ENCODE measurements around the gene F13A1. TPM values are rescaled to one million over a fixed set of nuclear protein-coding genes. Genes with fewer than 3 reads are reported as not detected.

Gene F13A1
- 10 to 100 TPM in 1 of 3 donors, 1 to 10 TPM in 2; 1.7 to 16.0 (median 2.1) TPM for polyA plus RNA-seq

DNA sequence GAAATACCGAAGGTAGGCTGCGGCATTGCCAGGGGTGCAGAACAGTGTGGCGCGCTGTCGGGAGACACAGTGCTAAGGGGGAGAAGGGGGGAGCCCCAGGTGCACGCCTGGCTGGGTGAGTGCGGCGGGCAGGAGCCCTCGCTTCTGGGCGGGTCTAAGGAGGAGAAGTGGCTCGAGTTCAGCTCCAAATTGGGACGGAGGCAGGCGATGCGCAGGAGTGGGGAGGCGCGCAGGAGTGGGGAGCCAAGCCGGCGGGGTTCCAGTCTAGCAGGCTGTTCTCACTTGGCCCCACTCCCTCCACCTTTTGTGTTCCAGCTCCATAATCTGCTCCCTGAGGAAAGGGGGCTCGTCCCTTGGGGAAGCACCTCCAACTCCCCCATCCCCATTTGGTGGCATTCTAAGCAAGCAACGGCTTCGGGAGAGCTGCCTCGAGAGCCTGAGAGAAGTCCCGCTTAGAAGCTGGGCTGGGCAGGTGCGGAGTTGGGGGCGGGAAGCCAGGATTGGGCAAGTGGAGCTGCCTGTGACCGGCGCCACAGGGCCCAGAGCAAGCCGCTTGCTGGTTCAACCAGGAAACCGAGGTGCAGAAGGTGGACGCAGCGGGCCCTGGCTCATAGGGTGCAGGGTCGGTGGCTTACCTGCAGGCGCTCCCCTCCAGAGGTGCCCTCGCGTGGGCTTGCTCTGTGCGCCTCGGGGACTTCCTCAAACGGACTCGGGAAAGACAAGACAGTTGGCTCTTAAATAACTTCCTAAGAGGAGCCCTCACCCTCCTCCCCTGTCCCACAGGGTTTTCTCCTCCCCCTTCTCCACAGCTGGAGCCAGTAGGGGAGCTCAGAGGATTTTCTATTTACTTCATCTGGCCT is at the start of gene F13A1:
Gene F13A1 (minus strand): TSS at position 711 of the 860 bp plus-strand sequence. CDS start 1,998 bp downstream, outside the sequence.
- Mint-ChIP-seq H3K36me3 (no peaks in the 10 kb centered on the region), H3K9me3 (no peaks in the 10 kb centered on the region), H3K27me3 (ENCODE audit: low read depth in 3 of 3) (peaks cover 8 to 43% (median 8%) of the 10 kb centered on the region in 3 donors), H3K27ac (no peak within 1 kb of the TSS), H3K4me1 (no peaks in the 10 kb centered on the region), H3K4me3 (no peak within 1 kb of the TSS)
- no peak for DNase-seq

DNA sequence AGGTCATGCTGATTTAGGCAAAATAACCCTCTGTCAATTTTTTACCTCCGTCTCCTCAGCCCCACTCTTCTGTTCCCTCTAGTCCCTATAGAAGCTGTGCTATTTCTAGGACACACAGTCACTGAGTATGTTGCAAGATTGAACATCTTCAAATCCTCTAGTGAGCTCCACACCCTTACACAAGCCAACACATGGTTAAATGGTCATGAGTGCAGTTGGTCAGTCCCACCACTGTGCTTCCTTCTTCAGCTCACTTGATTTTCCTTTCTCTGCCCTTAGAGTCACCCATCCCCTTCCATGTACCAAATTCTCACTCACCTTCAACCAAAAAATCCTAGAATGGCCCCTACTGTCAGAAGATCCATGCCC is 48.2 kb upstream of the F13A1 start:
- DNase-seq = no peak
- Mint-ChIP-seq H3K27me3 (ENCODE audit: low read depth in 3 of 3) (peaks cover 0 to 3% (median 2%) of the 10 kb centered on the region in 3 donors), H3K36me3 (no peaks in the 10 kb centered on the region), H3K27ac (no peak overlapping the region), H3K4me1 (no peaks in the 10 kb centered on the region), H3K9me3 (peaks cover 0 to 2% (median 0%) of the 10 kb centered on the region in 6 donors), H3K4me3 (no peak overlapping the region)

DNA sequence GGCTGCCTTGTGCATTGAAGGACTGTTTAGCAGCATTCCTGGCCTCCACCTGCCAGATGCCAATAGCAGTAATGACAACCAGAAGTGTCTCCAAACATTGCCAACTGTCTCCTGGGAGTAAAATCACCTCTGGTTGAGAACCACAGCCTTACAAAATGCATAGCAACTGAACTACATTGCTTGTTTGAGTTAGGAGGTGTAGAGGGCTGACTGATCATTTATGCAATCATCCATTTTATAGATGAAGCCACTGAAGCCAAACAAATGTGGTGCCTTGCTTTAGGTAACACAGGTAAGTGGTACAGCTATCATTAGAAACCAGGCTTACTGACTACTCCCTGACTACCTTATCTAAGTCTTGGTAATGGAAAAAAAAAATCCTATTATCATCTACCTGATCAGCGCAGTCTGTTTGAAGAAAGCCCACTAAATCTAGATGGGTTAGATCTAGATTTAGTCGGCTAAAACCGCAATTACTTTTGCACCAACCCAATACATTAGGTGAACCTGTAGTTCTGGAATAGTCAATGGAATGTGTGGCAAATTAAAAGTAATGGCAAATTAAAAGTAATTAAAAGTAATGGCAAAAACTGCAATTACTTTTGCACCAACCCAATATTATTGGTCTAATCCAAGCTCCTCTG is 47.7 kb upstream of the F13A1 start:
- Mint-ChIP-seq H3K27me3 (ENCODE audit: low read depth in 3 of 3) (peaks cover 0 to 3% (median 2%) of the 10 kb centered on the region in 3 donors), H3K4me3 (no peak overlapping the region), H3K36me3 (no peaks in the 10 kb centered on the region), H3K4me1 (no peaks in the 10 kb centered on the region), H3K27ac (no peak overlapping the region), H3K9me3 (peaks cover 0 to 2% (median 0%) of the 10 kb centered on the region in 6 donors)
- no peak for DNase-seq

DNA sequence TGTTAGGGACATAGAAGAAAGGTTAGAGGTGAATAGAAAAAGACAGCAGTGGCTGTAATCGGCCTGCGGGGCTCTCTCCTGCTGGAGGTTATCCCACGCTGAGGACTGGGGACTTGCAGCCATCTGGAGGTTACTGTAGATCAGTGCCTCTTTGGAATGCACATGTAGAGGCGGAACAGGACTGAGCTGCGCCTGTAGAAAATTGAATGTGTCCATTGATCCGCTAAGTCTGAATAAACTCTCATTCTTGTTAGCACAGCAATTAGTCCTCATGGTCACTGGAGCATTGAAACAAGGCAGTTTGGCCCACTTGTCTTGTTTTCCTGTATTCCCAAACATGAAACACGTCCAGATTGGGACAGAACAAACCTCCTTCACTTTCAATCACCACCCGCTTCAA is 46.3 kb upstream of the F13A1 start:
- Mint-ChIP-seq H3K27me3 (ENCODE audit: low read depth in 3 of 3) (peaks cover 0 to 3% (median 2%) of the 10 kb centered on the region in 3 donors), H3K9me3 (peaks cover 0 to 2% (median 0%) of the 10 kb centered on the region in 6 donors)

DNA sequence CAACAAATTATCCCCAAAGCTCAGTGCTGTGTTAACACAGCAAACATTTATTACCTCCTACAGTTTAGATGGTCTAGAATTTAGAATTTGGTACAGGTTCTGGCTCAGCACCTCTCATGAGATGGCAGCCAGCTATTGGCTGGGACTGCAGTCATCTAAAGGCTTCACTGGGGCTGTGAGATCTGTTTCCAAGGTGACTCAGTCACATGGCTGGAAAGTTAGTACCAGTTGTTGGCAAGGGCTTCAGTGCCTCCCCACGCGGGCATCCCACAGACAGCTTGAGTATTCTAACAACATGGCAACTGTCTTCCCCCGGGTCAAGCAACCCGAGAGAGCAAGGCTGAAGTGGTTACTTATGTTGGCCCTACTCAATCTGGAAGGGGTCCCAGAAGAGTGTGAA is 44.8 kb upstream of the F13A1 start:
- Mint-ChIP-seq H3K9me3 (peaks cover 0 to 2% (median 0%) of the 10 kb centered on the region in 6 donors), H3K27me3 (ENCODE audit: low read depth in 3 of 3) (peaks cover 0 to 2% (median 0%) of the 10 kb centered on the region in 3 donors), H3K4me1 (no peaks in the 10 kb centered on the region), H3K4me3 (no peak overlapping the region), H3K36me3 (no peaks in the 10 kb centered on the region), H3K27ac (no peak overlapping the region)
- no peak for DNase-seq

More for the DNA sequence above, 46.3 kb upstream of the F13A1 start:
- Mint-ChIP-seq H3K36me3 (no peaks in the 10 kb centered on the region), H3K4me1 (no peaks in the 10 kb centered on the region), H3K27ac (no peak overlapping the region), H3K4me3 (no peak overlapping the region)
- DNase-seq = no peak

DNA sequence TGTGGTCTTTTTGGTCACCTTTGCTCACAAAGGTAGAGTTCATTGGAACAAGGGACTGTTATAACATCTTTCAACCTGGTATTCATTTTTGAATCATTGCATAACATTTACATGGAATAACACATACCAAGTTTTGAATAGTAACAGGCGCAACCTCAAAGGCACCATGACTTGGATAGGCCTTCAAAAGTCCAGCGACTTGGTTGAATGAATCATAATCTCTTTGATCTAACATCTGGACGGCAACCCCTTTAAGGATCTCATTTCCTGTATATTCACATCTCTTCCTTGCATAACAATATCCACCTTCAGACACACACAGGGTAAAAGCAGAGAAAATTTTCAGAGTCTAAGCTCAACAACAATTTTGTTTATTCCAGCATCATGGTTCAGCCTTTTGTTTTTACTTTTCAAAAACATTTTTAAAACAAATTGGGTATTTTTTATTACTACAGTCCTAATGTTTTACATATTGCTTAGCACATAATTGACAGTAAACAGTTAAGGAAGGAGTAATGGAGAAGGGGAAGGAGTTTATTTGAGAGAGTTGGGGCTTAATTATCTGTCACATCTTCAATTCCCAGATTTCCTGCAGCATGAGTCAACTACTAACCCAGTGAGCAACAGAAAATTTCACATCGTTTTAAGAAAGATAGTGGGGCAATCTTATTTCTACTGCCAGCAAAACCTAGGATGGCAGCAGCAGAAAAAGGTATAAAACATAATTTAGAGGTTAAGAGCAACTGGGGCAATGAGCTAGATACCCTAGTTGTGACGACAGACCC is 41.8 kb upstream of the F13A1 start:
- H3K27ac Mint-ChIP-seq = no peak overlapping the region
- peaks cover 0 to 2% (median 0%) of the 10 kb centered on the region in 6 donors for H3K9me3 Mint-ChIP-seq
- H3K4me1 Mint-ChIP-seq = no peaks in the 10 kb centered on the region
- H3K27me3 Mint-ChIP-seq (ENCODE audit: low read depth in 3 of 3) = no peaks in the 10 kb centered on the region
- no peak for DNase-seq
- no peaks in the 10 kb centered on the region for H3K36me3 Mint-ChIP-seq
- no peak overlapping the region for H3K4me3 Mint-ChIP-seq

DNA sequence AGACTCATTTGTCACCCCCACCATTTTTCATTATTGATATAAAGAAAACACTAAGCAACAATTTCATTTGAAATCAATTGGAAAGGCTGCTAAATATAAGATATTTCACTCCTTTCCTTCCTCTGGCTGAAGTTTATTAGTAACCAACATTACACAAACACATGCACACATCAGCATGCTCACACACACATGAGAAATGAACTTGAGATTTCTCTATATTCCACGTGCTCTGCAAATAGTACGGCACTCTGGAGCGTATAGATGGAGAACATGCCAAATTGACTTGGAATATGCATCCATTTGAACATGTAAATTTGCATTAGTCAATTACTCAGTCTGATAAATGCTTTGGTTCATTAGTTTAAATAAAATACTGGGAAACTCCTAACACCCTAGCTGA is 37.1 kb upstream of the F13A1 start:
- no peaks in the 10 kb centered on the region for H3K4me1 Mint-ChIP-seq
- no peak overlapping the region for H3K27ac Mint-ChIP-seq
- H3K9me3 Mint-ChIP-seq = no peaks in the 10 kb centered on the region

DNA sequence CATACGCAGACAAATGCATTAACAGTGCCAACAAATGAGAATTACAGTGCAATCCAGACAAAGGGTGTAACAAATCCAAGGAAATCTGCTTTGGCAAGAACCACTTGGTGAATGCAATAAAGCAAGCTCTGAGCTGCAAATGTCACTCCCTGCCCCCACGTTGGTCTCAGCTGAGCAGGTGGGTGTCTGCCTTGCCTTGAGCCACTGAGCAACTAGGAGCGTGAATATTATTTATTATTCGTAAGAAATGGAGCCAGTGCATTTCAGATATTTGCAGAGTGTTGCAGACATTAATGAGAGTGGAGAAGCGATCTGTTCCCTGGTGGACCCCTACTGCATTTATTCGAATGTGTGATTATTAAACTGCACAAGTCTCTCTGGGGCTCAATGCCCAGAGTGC is 36.6 kb upstream of the F13A1 start:
- Mint-ChIP-seq H3K9me3 (no peaks in the 10 kb centered on the region), H3K27ac (no peak overlapping the region), H3K36me3 (no peaks in the 10 kb centered on the region), H3K4me3 (no peak overlapping the region), H3K4me1 (no peaks in the 10 kb centered on the region), H3K27me3 (ENCODE audit: low read depth in 3 of 3) (peaks cover 1 to 2% (median 2%) of the 10 kb centered on the region in 3 donors)
- no peak for DNase-seq

More for the DNA sequence above, 37.1 kb upstream of the F13A1 start:
- no peak for DNase-seq
- Mint-ChIP-seq H3K4me3 (no peak overlapping the region), H3K36me3 (no peaks in the 10 kb centered on the region), H3K27me3 (ENCODE audit: low read depth in 3 of 3) (peaks cover 1 to 2% (median 2%) of the 10 kb centered on the region in 3 donors)

DNA sequence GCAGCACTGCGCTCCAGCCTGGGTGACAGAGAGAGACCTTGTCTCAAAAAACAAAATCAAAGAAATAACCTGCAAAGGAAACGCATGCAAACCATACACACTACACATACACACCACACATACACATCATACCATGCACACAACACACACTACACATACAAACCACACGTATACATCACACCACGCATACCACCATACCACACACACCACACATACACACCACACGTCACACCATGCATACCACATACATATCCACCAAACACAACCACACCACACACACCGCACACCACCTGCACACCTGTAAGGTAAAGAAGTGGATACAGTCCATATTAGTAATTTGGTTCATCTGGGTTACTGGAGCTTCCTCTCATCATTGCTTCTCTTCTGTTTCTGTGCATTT is 32.3 kb upstream of the F13A1 start:
- no peak for DNase-seq
- Mint-ChIP-seq H3K27ac (no peak overlapping the region), H3K9me3 (no peaks in the 10 kb centered on the region), H3K4me3 (no peak overlapping the region), H3K4me1 (no peaks in the 10 kb centered on the region), H3K36me3 (no peaks in the 10 kb centered on the region), H3K27me3 (ENCODE audit: low read depth in 3 of 3) (peaks cover 2 to 6% (median 6%) of the 10 kb centered on the region in 3 donors)

DNA sequence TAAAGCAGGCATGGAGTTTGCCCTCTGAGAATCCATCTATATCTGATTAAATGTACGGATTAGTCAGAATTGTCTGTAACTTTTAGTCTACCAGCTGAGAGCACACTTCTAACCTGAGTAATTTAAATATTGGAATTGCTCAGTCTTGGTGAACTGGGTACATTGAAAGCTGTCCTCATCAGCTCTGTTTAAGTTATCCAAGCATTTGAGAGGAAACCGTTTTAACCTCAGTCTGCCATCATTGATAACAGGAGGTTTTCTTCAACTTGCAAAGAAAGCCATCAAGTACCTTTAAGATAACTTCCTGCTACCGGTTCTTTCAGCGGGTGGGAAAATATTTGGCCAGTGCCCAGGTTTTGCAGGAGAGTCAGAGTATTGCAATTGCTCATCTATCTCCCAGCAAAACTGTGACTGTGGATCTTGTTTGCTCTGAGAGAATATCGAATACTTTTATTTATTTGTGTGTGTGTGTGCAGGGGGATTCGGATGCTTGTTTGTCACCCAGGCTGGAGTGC is 31.1 kb upstream of the F13A1 start:
- H3K36me3 Mint-ChIP-seq = no peaks in the 10 kb centered on the region
- no peak overlapping the region for H3K27ac Mint-ChIP-seq
- H3K4me3 Mint-ChIP-seq = no peak overlapping the region
- H3K9me3 Mint-ChIP-seq = no peaks in the 10 kb centered on the region
- DNase-seq = no peak
- no peaks in the 10 kb centered on the region for H3K4me1 Mint-ChIP-seq
- H3K27me3 Mint-ChIP-seq (ENCODE audit: low read depth in 3 of 3) = peaks cover 2 to 10% (median 6%) of the 10 kb centered on the region in 3 donors

DNA sequence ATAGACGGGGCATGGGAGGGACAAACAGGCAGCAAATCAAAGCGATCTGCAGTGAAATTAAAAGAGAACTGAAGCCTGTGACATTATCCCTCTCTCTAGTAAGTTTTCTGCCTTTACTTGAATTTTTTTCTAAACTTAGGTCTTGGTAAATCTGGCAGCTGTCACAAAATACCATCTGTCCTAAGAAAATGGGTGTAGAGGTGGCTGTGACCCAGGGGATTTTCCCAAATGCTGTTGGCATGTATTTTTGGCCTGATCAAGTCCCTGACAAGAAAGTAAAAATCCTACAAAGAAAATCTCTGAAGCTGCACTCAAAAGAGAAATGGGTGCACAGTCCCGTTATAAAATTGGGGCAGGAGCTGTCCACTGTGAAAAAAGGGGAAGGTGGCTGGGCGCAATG is 30.2 kb upstream of the F13A1 start:
- Mint-ChIP-seq H3K27ac (no peak overlapping the region), H3K36me3 (no peaks in the 10 kb centered on the region), H3K9me3 (no peaks in the 10 kb centered on the region), H3K4me1 (no peaks in the 10 kb centered on the region), H3K27me3 (ENCODE audit: low read depth in 3 of 3) (peaks cover 2 to 10% (median 6%) of the 10 kb centered on the region in 3 donors), H3K4me3 (no peak overlapping the region)
- DNase-seq = no peak

DNA sequence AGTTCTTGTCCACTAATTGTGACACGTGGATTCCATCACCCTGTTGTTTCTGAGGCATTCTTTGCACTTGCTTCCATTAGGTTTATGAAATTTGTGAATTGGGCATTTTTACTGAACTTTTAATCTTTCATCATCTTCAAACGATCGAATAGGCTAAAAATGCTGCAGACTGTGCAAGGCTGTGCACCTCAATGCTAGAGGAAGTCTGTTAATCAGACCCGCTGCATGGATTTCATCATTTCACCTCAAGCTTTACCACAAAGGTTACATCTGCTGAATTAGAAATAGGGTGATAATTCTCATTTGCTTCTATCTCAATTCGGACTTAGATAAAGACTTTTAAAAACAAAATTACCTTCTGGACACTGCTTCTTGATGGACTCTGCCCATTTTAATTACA is 27.8 kb upstream of the F13A1 start:
- Mint-ChIP-seq H3K27me3 (ENCODE audit: low read depth in 3 of 3) (peaks cover 2 to 8% (median 6%) of the 10 kb centered on the region in 3 donors), H3K4me1 (no peaks in the 10 kb centered on the region), H3K9me3 (no peaks in the 10 kb centered on the region), H3K36me3 (no peaks in the 10 kb centered on the region), H3K4me3 (no peak overlapping the region), H3K27ac (no peak overlapping the region)
- DNase-seq = no peak

DNA sequence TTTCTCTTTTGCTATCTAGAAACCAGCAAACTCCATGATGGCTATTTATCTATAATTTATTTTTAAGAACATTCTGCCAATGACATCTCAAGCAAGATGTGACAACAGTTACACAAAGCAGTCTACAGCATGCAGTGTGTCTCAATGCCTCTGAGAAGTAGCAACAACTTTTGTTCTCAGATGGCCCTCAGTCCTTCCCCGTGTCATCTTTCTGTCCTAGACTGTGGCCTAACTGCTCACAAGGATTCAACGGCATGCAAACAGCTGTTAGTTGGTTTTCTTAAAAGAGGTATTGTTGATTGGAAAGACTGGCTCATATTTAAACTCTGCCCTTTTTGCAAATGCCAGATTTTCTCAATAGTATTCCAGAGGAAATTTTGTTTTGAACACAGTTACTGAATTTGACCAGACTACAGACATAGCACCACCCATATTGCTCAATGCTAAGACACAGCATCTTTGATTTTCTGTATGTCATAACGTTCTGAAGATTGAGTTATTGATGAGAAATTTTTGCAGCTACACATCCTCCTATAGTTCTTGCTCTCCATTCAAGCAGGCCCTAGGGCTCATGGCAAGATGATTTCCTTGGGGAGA is 26.1 kb upstream of the F13A1 start:
- H3K27ac Mint-ChIP-seq = no peak overlapping the region
- no peaks in the 10 kb centered on the region for H3K9me3 Mint-ChIP-seq
- DNase-seq = no peak
- H3K4me1 Mint-ChIP-seq = no peaks in the 10 kb centered on the region
- no peak overlapping the region for H3K4me3 Mint-ChIP-seq
- no peaks in the 10 kb centered on the region for H3K36me3 Mint-ChIP-seq
- peaks cover 1 to 8% (median 6%) of the 10 kb centered on the region in 3 donors for H3K27me3 Mint-ChIP-seq (ENCODE audit: low read depth in 3 of 3)
